Measurements from ENCODE around the gene ESR1.

The ESR1 gene

GRCh38 chr6:152150196-152150595 lies 342.7 kb downstream of the ESR1 start:
- Mint-ChIP-seq H3K4me3 (no peak overlapping the region), H3K9me3 (no peaks in the 10 kb centered on the region), H3K27ac (peak overlapping the region; percentile 66), H3K4me1 (peaks cover 11% of the 10 kb centered on the region), H3K36me3 (peaks cover 96% of the 10 kb centered on the region)
- no peak for DNase-seq (ENCODE audit: low spot score in 2 of 2)
- no peak for ATAC-seq

GRCh38 chr6:152151920-152152319 lies 344.4 kb downstream of the ESR1 start:
- H3K4me3 Mint-ChIP-seq, result no peak overlapping the region

GRCh38 chr6:152154559-152155356 lies 347.3 kb downstream of the ESR1 start:
- H3K27ac Mint-ChIP-seq, result peak overlapping the region; percentile 32
- no peaks in the 10 kb centered on the region for H3K9me3 Mint-ChIP-seq
- H3K4me3 Mint-ChIP-seq, result no peak overlapping the region
- no peaks in the 10 kb centered on the region for H3K4me1 Mint-ChIP-seq
- ATAC-seq (no peak), DNase-seq (ENCODE audit: low spot score in 2 of 2) (no peak)
- peaks cover 90% of the 10 kb centered on the region for H3K36me3 Mint-ChIP-seq

More at GRCh38 chr6:152151920-152152319, 344.4 kb downstream of the ESR1 start:
- peaks cover 8% of the 10 kb centered on the region for H3K4me1 Mint-ChIP-seq
- ATAC-seq, result no peak
- DNase-seq (ENCODE audit: low spot score in 2 of 2), result no peak
- H3K9me3 Mint-ChIP-seq, result no peaks in the 10 kb centered on the region
- H3K27ac Mint-ChIP-seq, result peak overlapping the region; percentile 63
- peaks cover 96% of the 10 kb centered on the region for H3K36me3 Mint-ChIP-seq

GRCh38 chr6:152155792-152156191 lies 348.3 kb downstream of the ESR1 start:
- DNase-seq (ENCODE audit: low spot score in 2 of 2), result no peak
- Mint-ChIP-seq H3K4me3 (no peak overlapping the region), H3K27ac (no peak overlapping the region), H3K4me1 (peaks cover 7% of the 10 kb centered on the region), H3K9me3 (no peaks in the 10 kb centered on the region), H3K36me3 (peaks cover 88% of the 10 kb centered on the region)
- ATAC-seq, result no peak

- H3K27ac Mint-ChIP-seq, result peak overlapping the region; percentile 87
- peaks cover 21% of the 10 kb centered on the region for H3K4me1 Mint-ChIP-seq
- ATAC-seq (peak; percentile 94), DNase-seq (ENCODE audit: low spot score in 2 of 2) (no peak)
- H3K4me3 Mint-ChIP-seq, result peak overlapping the region; percentile 3
- no peaks in the 10 kb centered on the region for H3K9me3 Mint-ChIP-seq
- H3K36me3 Mint-ChIP-seq, result peaks cover 71% of the 10 kb centered on the region
Observed at GRCh38 chr6:152160346-152160745, 352.9 kb downstream of the ESR1 start.

GRCh38 chr6:152161501-152161900 lies 354.0 kb downstream of the ESR1 start:
- H3K9me3 Mint-ChIP-seq, result no peaks in the 10 kb centered on the region
- H3K4me1 Mint-ChIP-seq, result peaks cover 21% of the 10 kb centered on the region
- no peak for DNase-seq (ENCODE audit: low spot score in 2 of 2)
- peak overlapping the region; percentile 49 for H3K4me3 Mint-ChIP-seq
- ATAC-seq, result peak; percentile 90
- peaks cover 65% of the 10 kb centered on the region for H3K36me3 Mint-ChIP-seq
- peak overlapping the region; percentile 90 for H3K27ac Mint-ChIP-seq

GRCh38 chr6:152164957-152165356 lies 357.5 kb downstream of the ESR1 start:
- H3K4me1 Mint-ChIP-seq, result peaks cover 27% of the 10 kb centered on the region
- peaks cover 52% of the 10 kb centered on the region for H3K36me3 Mint-ChIP-seq

GRCh38 chr6:152166497-152166896 lies 359.0 kb downstream of the ESR1 start:
- DNase-seq (ENCODE audit: low spot score in 2 of 2), result no peak
- H3K36me3 Mint-ChIP-seq, result peaks cover 48% of the 10 kb centered on the region

More at GRCh38 chr6:152164957-152165356, 357.5 kb downstream of the ESR1 start:
- no peaks in the 10 kb centered on the region for H3K9me3 Mint-ChIP-seq
- ATAC-seq, result no peak
- H3K4me3 Mint-ChIP-seq, result no peak overlapping the region
- DNase-seq (ENCODE audit: low spot score in 2 of 2), result no peak
- no peak overlapping the region for H3K27ac Mint-ChIP-seq

GRCh38 chr6:152166897-152167296 lies 359.4 kb downstream of the ESR1 start:
- no peak overlapping the region for H3K4me3 Mint-ChIP-seq
- H3K4me1 Mint-ChIP-seq, result peaks cover 31% of the 10 kb centered on the region
- no peaks in the 10 kb centered on the region for H3K9me3 Mint-ChIP-seq
- no peak for ATAC-seq
- H3K27ac Mint-ChIP-seq, result no peak overlapping the region
- peaks cover 48% of the 10 kb centered on the region for H3K36me3 Mint-ChIP-seq
- DNase-seq (ENCODE audit: low spot score in 2 of 2), result no peak

More at GRCh38 chr6:152166497-152166896, 359.0 kb downstream of the ESR1 start:
- H3K27ac Mint-ChIP-seq, result no peak overlapping the region
- H3K4me1 Mint-ChIP-seq, result peaks cover 31% of the 10 kb centered on the region
- no peak for ATAC-seq
- no peak overlapping the region for H3K4me3 Mint-ChIP-seq
- H3K9me3 Mint-ChIP-seq, result no peaks in the 10 kb centered on the region

GRCh38 chr6:152167641-152168603 lies 360.4 kb downstream of the ESR1 start:
- no peak for ATAC-seq
- Mint-ChIP-seq H3K36me3 (peaks cover 45% of the 10 kb centered on the region), H3K4me1 (peaks cover 31% of the 10 kb centered on the region), H3K4me3 (no peak overlapping the region), H3K9me3 (no peaks in the 10 kb centered on the region), H3K27ac (no peak overlapping the region)
- DNase-seq (ENCODE audit: low spot score in 2 of 2), result no peak

- DNase-seq (ENCODE audit: low spot score in 2 of 2) (no peak), ATAC-seq (no peak)
- H3K4me3 Mint-ChIP-seq, result peak overlapping the region; percentile 72
- H3K9me3 Mint-ChIP-seq, result no peaks in the 10 kb centered on the region
- peaks cover 38% of the 10 kb centered on the region for H3K4me1 Mint-ChIP-seq
- H3K27ac Mint-ChIP-seq, result peak overlapping the region; percentile 97
- peaks cover 48% of the 10 kb centered on the region for H3K36me3 Mint-ChIP-seq
Observed at GRCh38 chr6:152170313-152170701, 362.8 kb downstream of the ESR1 start.

GRCh38 chr6:152170702-152171667 lies 363.5 kb downstream of the ESR1 start:
- ATAC-seq, result peak; percentile 95
- peaks cover 55% of the 10 kb centered on the region for H3K36me3 Mint-ChIP-seq
- H3K27ac Mint-ChIP-seq, result peak overlapping the region; percentile 97

GRCh38 chr6:152173321-152173720 lies 365.8 kb downstream of the ESR1 start:
- ATAC-seq (no peak), DNase-seq (ENCODE audit: low spot score in 2 of 2) (no peak)
- Mint-ChIP-seq H3K4me3 (no peak overlapping the region), H3K27ac (no peak overlapping the region), H3K36me3 (peaks cover 62% of the 10 kb centered on the region), H3K9me3 (no peaks in the 10 kb centered on the region), H3K4me1 (peaks cover 34% of the 10 kb centered on the region)

More at GRCh38 chr6:152170702-152171667, 363.5 kb downstream of the ESR1 start:
- DNase-seq (ENCODE audit: low spot score in 2 of 2), result peak; percentile 26 to 81
- Mint-ChIP-seq H3K4me3 (peak overlapping the region; percentile 72), H3K4me1 (peaks cover 38% of the 10 kb centered on the region), H3K9me3 (no peaks in the 10 kb centered on the region)

GRCh38 chr6:152173957-152174356 lies 366.5 kb downstream of the ESR1 start:
- ATAC-seq, result no peak
- Mint-ChIP-seq H3K27ac (peak overlapping the region; percentile 63), H3K4me3 (no peak overlapping the region), H3K9me3 (no peaks in the 10 kb centered on the region), H3K4me1 (peaks cover 32% of the 10 kb centered on the region), H3K36me3 (peaks cover 65% of the 10 kb centered on the region)
- no peak for DNase-seq (ENCODE audit: low spot score in 2 of 2)
